Ureter (tissue), 1 donor: ENCODE data around the gene CR2. TPM values are rescaled to one million over a fixed set of nuclear protein-coding genes. Genes with fewer than 3 reads are reported as not detected.
"Not testable (repeated sequence)": the region's sequence is repeated elsewhere in the genome, so short reads cannot be mapped to it uniquely, and the experiment has no call there.

Experiments
- DNase-seq: peaks from one replicate; pipeline ENCODE4 v3.0.0-alpha.2; 2020; ENCODE audit warnings: low spot score
- total RNA-seq: library from RNA; stranded (reverse); gene quantifications from one replicate; pipeline ENCODE4 v1.2.4, GENCODE V29; 2023
- donor health status: DM: yes; HTN: yes; CAD: no.

Gene CR2
- total RNA-seq = not detected

DNA sequence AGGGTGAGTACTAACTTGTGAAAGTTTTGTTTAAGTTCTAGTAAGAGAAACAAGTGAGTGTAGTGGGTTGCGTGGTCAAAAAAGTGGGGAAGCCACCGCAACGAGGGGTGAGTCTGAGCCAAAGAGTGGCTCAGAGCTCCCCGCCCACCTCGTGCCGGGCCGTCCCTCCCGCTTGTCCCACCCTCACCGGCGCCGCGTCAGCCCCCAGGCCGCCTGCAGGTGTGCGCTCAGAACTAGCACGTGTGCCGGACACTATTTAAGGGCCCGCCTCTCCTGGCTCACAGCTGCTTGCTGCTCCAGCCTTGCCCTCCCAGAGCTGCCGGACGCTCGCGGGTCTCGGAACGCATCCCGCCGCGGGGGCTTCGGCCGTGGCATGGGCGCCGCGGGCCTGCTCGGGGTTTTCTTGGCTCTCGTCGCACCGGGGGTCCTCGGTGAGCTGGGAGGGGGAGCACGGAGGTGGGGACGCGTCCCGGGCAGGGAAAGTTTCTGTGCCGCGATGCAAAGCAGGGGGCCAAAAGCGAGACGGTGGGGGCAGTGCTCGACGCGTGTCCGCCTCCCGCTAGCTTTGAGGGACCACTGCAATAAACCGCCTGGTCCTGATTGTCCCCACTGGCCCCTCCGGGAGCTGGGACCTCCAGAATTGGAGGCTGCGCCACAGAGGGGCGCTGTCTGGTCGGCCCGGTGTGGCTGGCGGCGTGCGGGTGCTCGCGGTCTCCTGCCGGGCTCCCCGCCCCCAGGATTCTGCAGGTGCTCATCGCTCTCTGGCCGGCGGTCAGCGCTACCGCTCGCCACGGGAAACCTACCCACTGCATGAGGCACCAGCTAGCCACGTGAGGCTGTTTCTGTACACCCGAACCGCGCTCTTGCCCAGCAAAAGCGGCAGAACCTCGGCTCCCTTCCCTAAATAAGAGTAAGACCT, at the start of gene CR2:
Gene CR2 (plus strand): TSS at position 283 of the 919 bp plus-strand sequence. CDS start 91 bp downstream, at position 374.
- DNase-seq = peak; percentile 54

GRCh38 chr1:207404849-207405525, 49.1 kb upstream of the CR2 start:
- no peak for DNase-seq

- no peak for DNase-seq
Observed at GRCh38 chr1:207405814-207406213, 48.3 kb upstream of the CR2 start.

- no peak for DNase-seq
Observed at GRCh38 chr1:207407655-207408260, 46.4 kb upstream of the CR2 start.

DNA sequence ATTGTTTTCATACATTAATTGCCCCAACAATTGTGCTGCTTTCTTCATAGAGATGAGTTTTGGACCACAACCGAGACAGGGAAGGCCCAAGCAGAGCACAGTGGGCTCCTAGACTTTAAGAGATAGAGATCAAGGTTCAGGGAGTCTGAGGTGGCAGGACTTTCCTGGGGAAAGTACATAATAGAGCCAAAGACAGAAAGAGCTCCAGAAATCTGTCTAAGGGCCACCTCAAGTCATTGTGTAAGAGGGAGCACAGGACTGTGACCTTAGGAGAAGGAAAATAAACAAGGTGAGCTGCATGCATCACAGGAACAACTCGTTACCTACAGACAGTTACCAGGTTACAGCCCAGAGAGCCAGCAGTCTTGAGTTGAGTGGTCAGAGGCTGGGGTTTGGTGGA, 41.3 kb upstream of the CR2 start:
- no peak for DNase-seq

DNA sequence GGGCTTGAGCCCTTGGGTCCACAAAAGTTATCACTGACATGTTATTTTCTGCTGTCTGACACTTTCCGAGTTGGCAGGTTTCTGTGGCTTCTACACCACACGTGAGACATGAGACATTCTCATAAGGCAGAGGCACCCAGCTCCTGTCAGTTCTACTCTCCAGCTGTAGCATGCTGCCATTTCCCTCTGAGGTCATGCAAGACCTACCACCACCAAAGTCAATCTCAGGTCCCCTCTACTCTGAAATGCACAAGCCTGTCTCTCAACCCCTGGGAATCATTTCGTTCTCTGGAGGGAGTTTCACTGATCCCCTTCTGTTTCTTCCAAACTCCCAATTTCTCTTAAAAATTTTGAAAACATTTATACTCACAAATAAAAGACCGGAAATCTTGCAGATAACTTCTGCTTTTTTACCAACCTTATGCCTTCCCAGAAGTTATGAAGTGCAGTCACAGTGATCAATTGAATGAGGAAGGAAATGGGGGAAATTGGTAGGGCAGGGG, 39.5 kb upstream of the CR2 start:
- no peak for DNase-seq

GRCh38 chr1:207417076-207417475, 37.1 kb upstream of the CR2 start:
- DNase-seq = no peak

DNA sequence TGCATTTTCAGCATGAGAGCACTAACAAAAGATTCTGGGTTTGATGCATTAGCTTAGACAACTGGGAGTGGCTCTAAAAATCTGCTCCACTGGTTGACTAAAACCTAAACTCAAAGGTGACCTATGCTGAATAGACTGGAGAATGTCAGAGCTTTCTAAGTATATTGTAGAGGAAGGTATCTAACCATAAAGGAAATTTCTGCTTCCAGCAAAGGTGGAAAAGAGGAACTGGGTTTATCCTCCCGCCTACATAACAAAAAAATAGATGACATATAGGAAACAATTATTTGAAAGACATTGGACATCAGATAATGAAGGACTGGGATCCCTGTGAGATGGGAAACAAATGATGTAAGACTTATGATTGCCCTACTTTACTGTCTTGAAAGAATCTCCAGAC, 35.8 kb upstream of the CR2 start:
- no peak for DNase-seq

- no peak for DNase-seq
Observed at GRCh38 chr1:207420109-207420508, 34.0 kb upstream of the CR2 start.

DNA sequence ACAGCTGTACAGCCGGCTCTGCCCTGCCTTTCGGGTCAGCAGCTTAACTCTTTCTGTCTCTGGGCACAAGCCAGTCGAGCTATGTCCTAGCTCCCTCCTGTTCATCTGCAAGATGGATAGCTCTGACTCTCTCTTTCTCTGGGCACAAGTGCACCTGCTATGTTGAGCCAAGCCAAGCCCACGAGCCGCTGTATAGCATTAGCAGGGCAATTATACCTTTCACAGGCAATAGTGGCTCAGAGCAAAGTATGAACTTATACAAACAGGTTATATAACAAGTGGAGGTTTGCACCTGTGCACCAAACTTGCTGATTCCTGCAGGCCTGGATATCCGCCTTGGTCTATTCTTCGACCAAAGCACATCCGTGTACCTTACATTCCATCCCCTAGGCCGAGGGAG, 33.0 kb upstream of the CR2 start:
- DNase-seq = no peak

- no peak for DNase-seq
Observed at GRCh38 chr1:207423560-207424292, 30.4 kb upstream of the CR2 start.

GRCh38 chr1:207424570-207425131, 29.5 kb upstream of the CR2 start:
- DNase-seq = no peak

DNA sequence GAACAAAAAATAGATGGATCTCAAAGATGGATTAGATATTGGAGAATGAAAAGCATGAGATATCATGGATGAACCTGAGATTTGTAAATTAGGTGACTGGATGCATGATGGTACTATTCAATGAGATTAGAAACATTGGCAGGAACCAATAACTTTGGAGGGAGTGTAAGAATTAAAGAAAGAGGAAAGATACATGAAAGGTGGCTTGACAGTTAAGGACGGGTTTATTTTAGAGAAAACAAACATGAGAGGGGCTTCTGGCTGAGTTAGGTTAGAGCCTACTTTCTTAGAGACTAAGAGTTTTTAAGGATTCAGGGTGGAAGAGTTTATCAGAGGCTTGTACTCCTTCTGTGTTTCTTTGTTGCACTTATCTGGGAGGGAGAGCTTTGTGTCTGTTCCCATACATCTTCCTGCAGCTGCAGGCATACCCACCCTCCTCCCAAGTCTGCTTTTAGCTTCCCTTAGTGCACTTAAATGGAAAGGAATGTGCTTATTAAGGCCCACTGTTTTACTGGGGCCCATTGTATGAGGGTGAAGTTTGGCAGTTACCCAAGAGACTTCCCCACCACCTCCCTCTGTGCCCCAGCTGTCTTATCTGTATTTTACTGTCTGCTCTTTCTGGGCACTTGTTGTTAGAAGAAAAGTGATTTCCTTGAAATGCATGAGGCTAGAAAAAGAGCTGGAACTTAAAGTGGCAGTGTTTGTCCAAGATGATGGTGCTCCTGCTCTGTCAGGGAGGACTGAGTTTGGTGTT, 26.1 kb upstream of the CR2 start:
- DNase-seq = no peak

DNA sequence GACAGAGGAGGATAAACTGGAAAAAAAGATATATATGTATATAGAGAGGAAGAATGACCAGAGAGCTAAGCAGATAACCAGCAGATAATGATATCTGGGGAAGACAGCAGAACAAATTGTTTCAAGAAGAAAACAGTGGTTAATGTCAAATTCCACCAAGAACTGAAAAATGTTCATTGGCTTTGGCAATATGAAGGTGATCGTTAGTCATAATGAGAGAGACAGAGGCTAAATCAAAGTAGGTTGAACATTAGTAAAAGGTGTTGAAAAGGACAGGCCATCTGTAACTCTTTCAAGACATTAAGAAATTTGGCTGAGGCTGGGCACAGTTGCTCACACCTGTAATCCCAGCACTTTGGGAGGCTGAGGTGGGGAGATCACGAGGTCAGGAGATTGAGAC, 25.3 kb upstream of the CR2 start:
- DNase-seq = no peak

- DNase-seq = no peak
Observed at GRCh38 chr1:207429963-207430362, 24.2 kb upstream of the CR2 start.

DNA sequence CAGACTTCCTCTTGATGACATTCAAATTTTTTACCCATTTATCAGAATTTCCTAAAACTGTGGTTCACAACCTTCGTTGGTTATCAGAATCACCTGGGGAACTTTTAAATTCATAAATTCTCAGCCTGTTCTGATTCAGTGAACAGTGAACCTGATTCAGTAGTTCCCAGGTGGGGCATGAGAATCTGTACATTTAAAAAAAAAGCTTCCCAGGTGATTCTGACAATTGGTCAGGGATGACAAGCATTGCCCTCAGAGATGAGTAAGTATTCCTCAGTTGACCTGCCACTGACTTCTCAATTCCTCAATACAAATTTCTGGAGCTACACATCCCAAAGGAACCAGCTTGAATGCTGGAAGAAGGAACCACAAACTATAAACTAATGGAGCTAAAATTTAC, 23.5 kb upstream of the CR2 start:
- no peak for DNase-seq

- DNase-seq = no peak
Observed at GRCh38 chr1:207431508-207431907, 22.6 kb upstream of the CR2 start.

- DNase-seq = no peak
Observed at GRCh38 chr1:207433435-207433834, 20.7 kb upstream of the CR2 start.

DNA sequence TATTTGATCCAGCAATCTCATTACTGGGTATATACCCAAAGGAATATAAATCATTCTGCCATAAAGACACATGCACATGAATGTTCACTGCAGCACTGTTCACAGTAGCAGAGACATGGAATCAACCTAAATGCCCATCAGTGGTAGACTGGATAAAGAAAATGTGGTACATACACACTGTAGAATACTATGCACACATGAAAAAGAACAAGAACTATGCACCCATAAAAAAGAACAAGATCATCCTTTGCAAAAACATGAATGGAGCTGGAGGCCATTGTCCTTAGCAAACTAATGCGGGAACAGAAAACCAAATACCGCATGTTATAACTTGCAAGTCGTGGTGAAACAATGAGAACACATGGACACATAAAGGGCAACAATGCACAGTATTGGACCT, 17.4 kb upstream of the CR2 start:
- DNase-seq = not testable (repeated sequence)

GRCh38 chr1:207440626-207441025, 13.5 kb upstream of the CR2 start:
- no peak for DNase-seq
